Ramos (cell line): ENCODE data around the gene TM9SF4.

ENCODE experiments used
- in situ Hi-C: fragments of 300-500 bp; cut with MboI; formaldehyde crosslinking; loops from one replicate; pipeline ENCODE4 v1.14.3; 2022; ENCODE audit warnings: low sequenced_read_pairs; ENCODE audit not compliant: unreplicated experiment

The TM9SF4 gene

GRCh38 chr20:32204205-32205109 is 94.9 kb downstream of the TM9SF4 start:
- in situ Hi-C loops: no loop called here

GRCh38 chr20:32205110-32205842 is 95.8 kb downstream of the TM9SF4 start:
- in situ Hi-C loops: no loop called here

GRCh38 chr20:32205843-32206759 is 96.6 kb downstream of the TM9SF4 start:
- in situ Hi-C loops: no loop called here

DNA sequence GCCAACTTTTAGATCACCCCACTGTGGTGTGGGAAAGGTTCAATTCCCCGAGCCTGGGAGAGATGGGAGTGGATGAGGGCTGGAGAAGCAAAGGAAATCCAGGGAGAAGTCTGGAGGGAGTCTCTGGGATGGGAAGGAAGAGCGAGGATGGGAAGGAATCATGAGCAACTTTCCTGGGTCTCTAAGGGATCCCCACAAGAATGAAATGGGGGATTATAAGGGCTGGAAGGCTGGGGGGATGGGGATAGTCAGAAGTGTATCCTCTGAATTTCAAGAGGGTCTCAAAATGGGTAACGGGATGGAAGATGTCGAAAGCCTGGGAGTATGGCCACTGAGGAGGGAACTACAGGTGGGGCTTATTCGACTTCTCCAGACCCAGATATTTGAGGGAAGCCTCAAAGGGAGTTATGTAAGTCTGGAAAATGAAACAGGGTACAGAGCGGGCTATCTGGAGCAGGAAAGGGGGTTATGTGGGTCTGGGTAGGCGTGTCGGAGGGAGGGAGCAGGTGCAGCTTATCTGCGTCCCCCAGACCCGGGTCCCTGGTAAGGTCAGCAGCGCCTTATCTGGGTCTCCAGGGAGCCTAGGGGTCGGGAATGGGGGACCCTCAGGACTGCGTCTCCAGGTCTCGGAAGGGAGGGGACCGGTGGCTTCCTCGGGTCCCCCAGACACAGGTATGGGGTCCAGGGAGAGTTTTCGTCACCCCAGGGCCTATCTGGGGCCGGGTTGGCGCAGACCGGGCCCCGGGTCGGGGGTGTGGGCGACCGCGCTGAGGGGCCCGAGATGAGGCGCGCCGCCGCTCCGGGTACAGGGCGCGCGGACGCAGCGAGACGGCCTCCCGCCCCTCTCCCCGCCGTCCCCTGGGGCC is 97.5 kb downstream of the TM9SF4 start:
- in situ Hi-C loops: no loop called here

- in situ Hi-C loops: no loop called here
These were observed 98.3 kb downstream of the TM9SF4 start, which contains the start of the genes PLAGL2 and POFUT1 for GRCh38 chr20:32207626-32208498. TSS of gene PLAGL2 (minus strand) at chr20:32207743. CDS start at chr20:32202178, 5,565 bp downstream. TSS of gene POFUT1 (plus strand) at chr20:32207880. CDS start at chr20:32207942, 62 bp downstream.

DNA sequence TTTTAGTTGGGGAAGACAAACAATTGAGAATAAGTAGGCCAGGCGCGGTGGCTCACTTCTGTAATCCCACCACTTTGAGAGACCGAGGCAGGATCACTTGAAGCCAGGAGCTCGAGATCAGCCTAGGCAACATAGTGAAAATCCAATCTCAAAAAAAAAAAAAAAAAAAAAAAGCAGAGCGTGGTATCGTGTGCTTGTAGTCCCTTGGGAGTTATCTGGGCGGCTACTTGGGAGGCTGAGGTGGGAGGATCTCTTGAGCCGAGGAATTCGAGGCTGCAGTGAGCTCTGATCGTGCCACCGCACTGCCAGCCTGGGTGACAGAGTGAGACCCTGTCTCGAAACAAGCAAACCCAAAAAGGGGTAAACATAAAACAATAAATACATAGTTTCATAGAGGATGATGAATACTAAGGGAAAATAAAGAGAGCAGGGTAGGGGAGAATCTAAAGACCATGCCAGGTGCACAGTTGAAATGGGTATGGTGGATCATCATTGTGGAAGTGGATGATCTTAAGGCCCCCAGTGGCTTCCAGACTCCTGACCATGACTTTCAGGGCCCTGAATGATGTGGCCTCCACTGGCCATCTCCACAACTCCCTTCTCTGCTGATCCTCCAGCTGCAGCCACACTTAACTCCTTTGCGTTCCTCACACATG is 99.1 kb downstream of the TM9SF4 start:
- in situ Hi-C loops: no loop called here

GRCh38 chr20:32209850-32210605 is 100.5 kb downstream of the TM9SF4 start:
- in situ Hi-C loops: no loop called here

DNA sequence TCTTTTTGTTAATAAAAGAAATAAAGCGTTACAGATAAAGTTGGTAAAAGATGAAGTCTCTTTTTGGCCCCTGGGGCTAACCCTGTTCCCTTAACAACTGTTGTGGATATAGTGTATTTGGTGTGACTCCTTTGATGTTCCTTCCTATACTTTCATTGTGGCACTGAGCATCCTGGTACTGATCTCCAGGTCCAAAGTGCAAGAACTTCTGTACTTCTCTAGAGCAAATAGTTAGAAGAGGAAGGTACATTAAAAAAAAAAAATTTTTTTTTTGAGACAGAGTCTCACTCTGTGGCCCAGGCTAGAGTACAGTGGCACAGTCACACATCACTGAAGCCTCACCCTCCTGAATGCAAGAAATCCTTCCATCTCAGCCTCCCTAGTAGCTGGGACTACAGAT is 104.4 kb downstream of the TM9SF4 start:
- in situ Hi-C loops: no loop called here

DNA sequence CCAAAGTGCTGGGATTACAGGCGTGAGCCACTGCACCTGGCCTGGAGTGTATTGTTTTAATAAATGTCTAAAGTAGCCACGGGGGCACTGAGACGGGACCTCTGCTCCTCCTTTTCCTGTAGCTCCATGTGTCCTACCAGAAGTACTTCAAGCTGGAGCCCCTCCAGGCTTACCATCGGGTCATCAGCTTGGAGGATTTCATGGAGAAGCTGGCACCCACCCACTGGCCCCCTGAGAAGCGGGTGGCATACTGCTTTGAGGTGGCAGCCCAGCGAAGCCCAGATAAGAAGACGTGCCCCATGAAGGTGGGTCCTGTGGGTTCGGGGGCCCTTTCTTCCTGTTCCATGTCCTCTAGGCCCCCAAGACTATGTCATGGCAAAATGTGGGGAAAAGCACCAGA is 105.6 kb downstream of the TM9SF4 start:
- in situ Hi-C loops: no loop called here

DNA sequence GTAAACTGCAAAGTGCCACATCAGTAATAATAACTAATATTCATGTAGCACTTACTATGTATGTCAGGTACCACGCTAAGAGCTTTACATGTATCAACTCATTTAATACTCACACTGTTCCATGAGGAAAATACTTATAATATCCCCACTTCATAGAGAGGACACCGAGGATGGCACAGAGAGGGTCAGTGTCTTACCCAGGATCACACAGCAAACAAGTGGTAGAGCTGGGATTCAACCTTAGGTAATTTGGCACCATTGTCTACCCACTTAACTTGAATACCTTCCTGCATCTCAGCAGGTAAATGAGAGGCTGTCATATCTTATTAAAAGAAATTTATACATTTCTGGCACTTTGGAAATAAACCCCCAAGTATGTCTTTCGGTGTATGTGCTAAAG is 106.2 kb downstream of the TM9SF4 start:
- in situ Hi-C loops: no loop called here

DNA sequence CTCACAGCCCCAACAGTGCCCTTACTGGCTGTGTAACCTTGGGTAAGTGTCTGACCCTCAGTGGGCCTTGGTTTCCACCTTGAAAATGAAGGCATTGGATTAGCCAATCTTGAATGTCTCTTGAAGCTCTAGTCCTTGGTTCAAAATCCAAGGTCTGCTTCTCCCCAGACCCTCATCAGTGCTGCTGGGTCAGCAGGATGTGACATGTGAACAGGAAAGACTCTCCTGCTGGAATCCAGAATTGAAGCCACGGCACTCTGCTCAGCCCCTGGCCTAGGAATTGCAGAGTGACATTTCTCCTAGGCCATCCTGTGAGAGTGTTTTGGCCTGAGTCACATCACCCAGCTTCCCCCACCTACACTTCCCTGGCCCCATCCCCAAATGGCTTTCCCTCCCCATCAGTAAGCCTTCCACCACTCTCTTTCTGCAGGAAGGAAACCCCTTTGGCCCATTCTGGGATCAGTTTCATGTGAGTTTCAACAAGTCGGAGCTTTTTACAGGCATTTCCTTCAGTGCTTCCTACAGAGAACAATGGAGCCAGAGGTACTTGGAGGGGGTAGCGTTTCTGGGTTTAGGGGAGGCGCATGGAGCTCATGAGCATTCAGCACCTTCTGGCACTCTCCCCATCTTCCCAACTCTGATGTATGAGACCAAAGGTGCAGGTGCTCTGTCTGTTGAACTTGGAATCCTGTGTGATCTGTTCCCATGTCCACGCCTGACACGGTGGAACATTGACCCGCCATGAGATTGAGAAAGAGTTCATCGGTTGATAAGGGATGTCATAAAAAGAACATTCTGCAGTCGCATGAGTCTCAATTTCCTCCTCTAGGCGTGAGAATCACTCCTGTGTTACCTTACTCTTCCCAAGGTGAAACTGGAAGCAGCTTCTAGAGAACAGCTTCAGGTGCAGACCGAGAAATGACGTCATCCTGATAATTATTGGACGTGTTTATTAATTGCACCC is 106.9 kb downstream of the TM9SF4 start:
- in situ Hi-C loops: no loop called here
